ENCODE results near the gene MYMK. TPM values are rescaled to one million over a fixed set of nuclear protein-coding genes. Genes with fewer than 3 reads are reported as not detected.
A peak's percentile ranks its signal among the peaks of the same experiment; 100 is the strongest.

The MYMK gene
- polyA plus RNA-seq, 1 donor = 0.13 TPM

DNA sequence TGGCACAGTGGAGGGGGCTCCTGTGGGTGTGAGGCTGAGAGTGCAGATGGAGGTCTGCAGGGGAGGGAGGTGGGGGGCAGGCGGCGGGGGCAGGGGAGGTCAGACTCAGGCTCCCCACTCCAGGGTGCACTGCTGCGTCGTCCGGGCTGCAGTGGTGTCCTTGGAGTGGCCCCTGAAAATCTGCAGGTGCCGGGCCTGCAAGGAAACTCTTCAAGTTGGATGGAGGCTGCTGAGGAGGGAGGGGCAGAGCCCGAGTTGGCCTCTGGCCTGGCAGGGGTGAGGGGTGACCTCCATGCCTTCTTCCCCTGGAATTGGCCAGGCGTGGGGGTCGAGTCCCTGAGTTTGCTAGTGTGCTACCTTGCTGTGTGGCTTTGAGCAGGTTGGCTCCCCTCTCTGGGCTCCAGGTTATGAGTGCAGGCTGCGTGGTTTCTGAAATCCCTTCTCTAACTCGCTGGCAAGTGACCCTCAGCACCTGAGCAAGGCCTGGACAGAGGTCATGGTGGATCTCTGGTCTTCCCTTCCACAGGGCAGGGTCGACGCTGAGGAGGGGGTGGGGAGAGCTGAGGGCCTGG lies 10.6 kb upstream of the MYMK start:
- Histone ChIP-seq H3K9me3 (ENCODE audit: control insufficient read depth, low read depth, low read length) (no peaks in the 10 kb centered on the region), H3K27ac (ENCODE audit: low read length) (no peak overlapping the region), H3K4me3 (ENCODE audit: low read length) (no peak overlapping the region), H3K36me3 (ENCODE audit: control insufficient read depth, insufficient read depth, low read length) (no peaks in the 10 kb centered on the region), H3K4me1 (ENCODE audit: control insufficient read depth, insufficient read depth, low read length) (peaks cover 5% of the 10 kb centered on the region), H3K27me3 (ENCODE audit: control insufficient read depth, insufficient read depth, low read length) (peaks cover 38% of the 10 kb centered on the region)
- DNase-seq = no peak
- no CpG with 5 or more reads among the region's 13 CpGs for WGBS (ENCODE audit: insufficient coverage, low lambda C conversion rate)

DNA sequence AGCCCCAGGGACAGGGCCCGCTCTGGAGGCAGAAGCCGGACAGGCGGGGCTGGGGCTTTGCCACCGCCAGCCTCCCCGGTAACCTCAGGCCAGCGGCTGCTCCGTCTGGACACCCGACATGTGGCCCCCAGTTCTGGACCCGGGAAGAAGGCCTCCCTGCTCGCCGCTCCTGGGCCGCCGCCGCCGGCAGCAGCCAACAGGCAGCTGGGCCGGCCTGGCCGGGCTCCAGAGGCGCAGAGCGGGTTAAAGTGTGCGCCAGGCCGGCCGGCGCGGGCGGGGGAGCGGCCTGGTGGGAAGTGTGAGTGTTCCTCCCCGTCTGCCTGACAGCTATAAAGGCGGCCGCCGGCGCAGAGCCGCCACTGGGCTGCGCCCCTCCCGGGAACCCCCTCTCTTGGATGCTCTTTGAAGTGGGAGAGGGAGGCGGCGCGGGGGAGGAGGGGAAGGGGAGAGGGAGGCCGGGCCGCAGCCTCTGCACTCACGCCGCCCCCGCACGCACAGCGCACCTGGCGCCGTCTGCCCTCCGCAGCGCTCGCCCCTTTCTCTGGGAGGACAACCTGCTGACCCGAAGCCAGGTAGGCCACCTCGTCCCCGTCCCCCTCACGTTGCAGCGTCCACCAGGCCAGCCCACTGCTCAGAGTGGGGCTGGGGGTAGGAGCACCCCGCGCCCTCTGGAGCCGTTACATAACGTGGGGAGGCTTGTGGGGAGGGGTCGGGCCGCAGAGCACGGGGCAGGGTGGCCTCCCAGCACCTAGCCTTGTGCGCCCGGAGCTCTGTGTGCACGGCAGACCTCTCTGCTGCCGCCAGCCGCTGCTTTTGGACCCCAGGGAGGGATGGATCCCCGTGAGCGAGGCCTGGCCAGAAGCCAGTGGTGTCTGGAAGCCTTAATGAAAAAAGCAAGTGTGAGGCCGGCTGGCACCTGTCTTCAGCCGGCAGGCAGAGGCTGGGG lies 9.9 kb upstream of the MYMK start, which contains the start of gene ADAMTSL2:
TSS of gene ADAMTSL2 (plus strand) at position 359 of the 946 bp plus-strand sequence. CDS start 2,009 bp downstream, outside the sequence.
- Histone ChIP-seq H3K27ac (ENCODE audit: low read length) (no peak within 1 kb of the TSS), H3K36me3 (ENCODE audit: control insufficient read depth, insufficient read depth, low read length) (no peaks in the 10 kb centered on the region), H3K27me3 (ENCODE audit: control insufficient read depth, insufficient read depth, low read length) (peaks cover 31% of the 10 kb centered on the region), H3K4me1 (ENCODE audit: control insufficient read depth, insufficient read depth, low read length) (peaks cover 5% of the 10 kb centered on the region), H3K9me3 (ENCODE audit: control insufficient read depth, low read depth, low read length) (no peaks in the 10 kb centered on the region), H3K4me3 (ENCODE audit: low read length) (no peak within 1 kb of the TSS)
- WGBS (ENCODE audit: insufficient coverage, low lambda C conversion rate) = no CpG with 5 or more reads among the region's 70 CpGs
- DNase-seq = peak; percentile 47 to 59

DNA sequence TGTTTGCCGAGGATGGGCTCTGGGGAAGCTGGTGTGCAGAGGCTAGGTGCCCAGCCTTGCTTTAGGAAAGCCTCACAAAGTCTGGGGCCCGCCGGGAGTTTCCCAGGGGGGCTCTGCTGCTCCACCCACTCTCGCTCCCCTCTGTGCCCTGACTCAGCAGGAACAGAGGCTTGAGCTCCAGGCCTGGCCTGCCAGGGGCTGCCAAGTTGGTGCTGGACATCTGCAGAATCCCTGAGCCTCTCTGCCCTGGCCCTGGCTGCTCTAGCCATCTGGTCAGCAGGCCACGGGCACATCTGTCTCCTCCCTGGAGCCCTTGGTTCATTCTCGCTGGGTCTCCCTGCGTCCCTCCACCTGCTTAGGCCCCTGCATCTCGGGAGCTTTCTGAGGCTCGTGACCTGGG lies 9.1 kb upstream of the MYMK start:
- peaks cover 28% of the 10 kb centered on the region for H3K27me3 ChIP-seq (ENCODE audit: control insufficient read depth, insufficient read depth, low read length)
- no peak overlapping the region for H3K4me3 ChIP-seq (ENCODE audit: low read length)
- no peaks in the 10 kb centered on the region for H3K9me3 ChIP-seq (ENCODE audit: control insufficient read depth, low read depth, low read length)
- H3K36me3 ChIP-seq (ENCODE audit: control insufficient read depth, insufficient read depth, low read length) = no peaks in the 10 kb centered on the region
- no CpG with 5 or more reads among the region's 9 CpGs for WGBS (ENCODE audit: insufficient coverage, low lambda C conversion rate)
- DNase-seq = no peak
- H3K4me1 ChIP-seq (ENCODE audit: control insufficient read depth, insufficient read depth, low read length) = peaks cover 5% of the 10 kb centered on the region
- H3K27ac ChIP-seq (ENCODE audit: low read length) = no peak overlapping the region

GRCh38 chr9:133532937-133533668 lies 8.3 kb upstream of the MYMK start:
- WGBS (ENCODE audit: insufficient coverage, low lambda C conversion rate) = no CpG with 5 or more reads among the region's 20 CpGs

DNA sequence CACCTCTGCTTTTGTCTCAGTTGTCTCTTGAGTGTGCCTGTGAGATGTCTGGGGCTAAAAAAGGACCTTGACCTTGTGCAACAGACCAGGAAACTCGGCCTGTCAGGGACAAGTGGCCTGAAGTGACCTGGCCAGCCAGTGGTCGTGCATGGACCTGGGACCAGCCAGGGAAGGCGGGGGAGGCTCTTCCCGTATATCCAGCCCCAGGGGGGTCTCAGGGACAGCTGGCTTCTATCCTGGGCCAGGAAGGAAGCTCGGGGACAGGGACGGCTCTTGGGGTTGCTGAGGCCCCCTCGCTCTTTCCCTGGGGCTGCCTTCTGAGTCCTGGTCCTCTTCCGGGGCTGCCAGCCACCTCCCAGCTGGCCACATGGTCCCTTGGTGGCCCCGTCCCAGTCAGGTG lies 6.5 kb upstream of the MYMK start:
- DNase-seq = no peak
- H3K4me1 ChIP-seq (ENCODE audit: control insufficient read depth, insufficient read depth, low read length) = peaks cover 15% of the 10 kb centered on the region
- no CpG with 5 or more reads among the region's 9 CpGs for WGBS (ENCODE audit: insufficient coverage, low lambda C conversion rate)
- H3K9me3 ChIP-seq (ENCODE audit: control insufficient read depth, low read depth, low read length) = peaks cover 2% of the 10 kb centered on the region
- no peak overlapping the region for H3K27ac ChIP-seq (ENCODE audit: low read length)
- peaks cover 48% of the 10 kb centered on the region for H3K27me3 ChIP-seq (ENCODE audit: control insufficient read depth, insufficient read depth, low read length)
- no peak overlapping the region for H3K4me3 ChIP-seq (ENCODE audit: low read length)
- H3K36me3 ChIP-seq (ENCODE audit: control insufficient read depth, insufficient read depth, low read length) = no peaks in the 10 kb centered on the region

More at GRCh38 chr9:133532937-133533668, 8.3 kb upstream of the MYMK start:
- Histone ChIP-seq H3K4me1 (ENCODE audit: control insufficient read depth, insufficient read depth, low read length) (peaks cover 5% of the 10 kb centered on the region), H3K36me3 (ENCODE audit: control insufficient read depth, insufficient read depth, low read length) (no peaks in the 10 kb centered on the region), H3K9me3 (ENCODE audit: control insufficient read depth, low read depth, low read length) (peaks cover 2% of the 10 kb centered on the region), H3K4me3 (ENCODE audit: low read length) (no peak overlapping the region), H3K27ac (ENCODE audit: low read length) (no peak overlapping the region), H3K27me3 (ENCODE audit: control insufficient read depth, insufficient read depth, low read length) (peaks cover 32% of the 10 kb centered on the region)
- DNase-seq = peak in 1 of 2 donors; percentile 39

GRCh38 chr9:133529874-133530273 lies 5.1 kb upstream of the MYMK start:
- peaks cover 40% of the 10 kb centered on the region for H3K27me3 ChIP-seq (ENCODE audit: control insufficient read depth, insufficient read depth, low read length)
- WGBS (ENCODE audit: insufficient coverage, low lambda C conversion rate) = no CpG with 5 or more reads among the region's 7 CpGs

DNA sequence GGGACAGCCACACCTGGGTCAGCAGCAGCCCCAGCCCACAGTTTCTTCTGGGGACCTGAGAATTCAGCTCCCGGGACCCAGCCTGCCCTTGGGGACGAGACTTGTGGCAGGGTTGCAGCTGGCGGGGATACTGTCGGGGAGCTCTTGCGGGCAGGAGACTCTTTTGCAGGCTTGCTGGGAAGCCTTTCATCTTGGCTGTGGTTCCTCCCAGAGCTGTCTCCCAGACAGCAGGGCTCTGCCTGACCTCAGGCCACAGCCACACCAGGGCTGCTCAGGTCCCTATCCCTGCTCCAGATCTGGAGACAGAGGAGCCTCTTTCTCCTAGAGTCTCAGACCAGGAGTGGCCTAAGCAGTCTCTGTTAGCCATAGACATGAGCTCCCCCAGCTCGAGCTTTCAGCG lies 4.7 kb upstream of the MYMK start:
- Histone ChIP-seq H3K4me3 (ENCODE audit: low read length) (no peak overlapping the region), H3K27ac (ENCODE audit: low read length) (no peak overlapping the region), H3K27me3 (ENCODE audit: control insufficient read depth, insufficient read depth, low read length) (peaks cover 38% of the 10 kb centered on the region), H3K4me1 (ENCODE audit: control insufficient read depth, insufficient read depth, low read length) (peaks cover 15% of the 10 kb centered on the region), H3K36me3 (ENCODE audit: control insufficient read depth, insufficient read depth, low read length) (no peaks in the 10 kb centered on the region), H3K9me3 (ENCODE audit: control insufficient read depth, low read depth, low read length) (peaks cover 2% of the 10 kb centered on the region)
- no CpG with 5 or more reads among the region's 7 CpGs for WGBS (ENCODE audit: insufficient coverage, low lambda C conversion rate)
- no peak for DNase-seq

More at GRCh38 chr9:133529874-133530273, 5.1 kb upstream of the MYMK start:
- Histone ChIP-seq H3K4me1 (ENCODE audit: control insufficient read depth, insufficient read depth, low read length) (peaks cover 15% of the 10 kb centered on the region), H3K27ac (ENCODE audit: low read length) (no peak overlapping the region), H3K9me3 (ENCODE audit: control insufficient read depth, low read depth, low read length) (peaks cover 2% of the 10 kb centered on the region), H3K36me3 (ENCODE audit: control insufficient read depth, insufficient read depth, low read length) (no peaks in the 10 kb centered on the region), H3K4me3 (ENCODE audit: low read length) (no peak overlapping the region)
- no peak for DNase-seq

GRCh38 chr9:133528876-133529241 lies 4.1 kb upstream of the MYMK start:
- WGBS (ENCODE audit: insufficient coverage, low lambda C conversion rate) = no CpG with 5 or more reads among the region's 11 CpGs
- no peak overlapping the region for H3K4me3 ChIP-seq (ENCODE audit: low read length)
- no peaks in the 10 kb centered on the region for H3K36me3 ChIP-seq (ENCODE audit: control insufficient read depth, insufficient read depth, low read length)
- no peak for DNase-seq
- peaks cover 10% of the 10 kb centered on the region for H3K4me1 ChIP-seq (ENCODE audit: control insufficient read depth, insufficient read depth, low read length)
- H3K9me3 ChIP-seq (ENCODE audit: control insufficient read depth, low read depth, low read length) = peaks cover 2% of the 10 kb centered on the region
- no peak overlapping the region for H3K27ac ChIP-seq (ENCODE audit: low read length)
- H3K27me3 ChIP-seq (ENCODE audit: control insufficient read depth, insufficient read depth, low read length) = peaks cover 33% of the 10 kb centered on the region

DNA sequence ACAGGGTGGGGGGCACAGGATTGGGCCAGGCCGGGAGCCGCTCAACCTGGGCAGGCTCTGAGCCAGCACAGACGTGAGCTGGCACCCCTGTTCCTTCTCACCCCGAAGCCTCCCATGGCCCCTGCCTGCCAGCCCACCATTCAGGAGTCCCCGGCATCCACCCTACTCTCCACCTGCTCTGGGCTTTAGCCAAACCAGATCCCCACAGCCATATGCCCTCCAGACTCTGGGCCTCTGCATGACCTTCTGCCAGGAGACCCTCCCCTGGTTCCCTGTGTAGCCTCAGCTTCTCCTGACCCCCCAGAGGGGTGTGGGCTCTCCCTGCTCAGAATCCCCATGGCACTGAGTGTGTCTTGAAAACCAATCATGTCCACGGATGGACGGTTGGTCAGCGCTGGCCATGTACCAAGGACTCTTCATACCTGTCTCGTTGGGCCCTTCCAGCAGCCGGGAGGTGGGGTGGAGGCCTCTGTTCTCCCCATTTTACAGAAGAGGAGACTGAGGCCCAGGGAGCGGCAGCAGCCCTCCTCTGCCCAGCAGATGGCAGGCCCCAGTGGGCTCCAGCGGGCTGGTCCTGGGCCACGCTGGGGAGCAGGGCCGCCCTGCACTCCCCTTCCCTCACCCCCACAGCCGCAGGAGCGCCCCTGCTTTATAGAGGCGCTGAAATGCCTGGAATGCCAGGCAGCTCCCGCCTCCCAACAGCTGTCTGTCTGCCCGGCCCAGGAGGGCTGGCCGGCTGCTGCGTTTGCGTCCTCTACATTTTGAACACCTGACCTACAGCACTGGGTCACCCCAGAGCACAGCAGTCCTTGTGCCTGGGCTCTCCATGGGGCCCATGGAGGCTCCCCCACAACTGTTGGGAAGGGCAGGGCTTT lies 3.5 kb upstream of the MYMK start:
- no peak overlapping the region for H3K27ac ChIP-seq (ENCODE audit: low read length)
- no CpG with 5 or more reads among the region's 22 CpGs for WGBS (ENCODE audit: insufficient coverage, low lambda C conversion rate)

More for the DNA sequence above, 3.5 kb upstream of the MYMK start:
- Histone ChIP-seq H3K9me3 (ENCODE audit: control insufficient read depth, low read depth, low read length) (peaks cover 2% of the 10 kb centered on the region), H3K4me1 (ENCODE audit: control insufficient read depth, insufficient read depth, low read length) (peaks cover 10% of the 10 kb centered on the region), H3K36me3 (ENCODE audit: control insufficient read depth, insufficient read depth, low read length) (no peaks in the 10 kb centered on the region), H3K4me3 (ENCODE audit: low read length) (no peak overlapping the region), H3K27me3 (ENCODE audit: control insufficient read depth, insufficient read depth, low read length) (peaks cover 27% of the 10 kb centered on the region)
- no peak for DNase-seq
